Measurements from ENCODE around the gene TRPC4AP.
"Not testable (repeated sequence)": the region's sequence is repeated elsewhere in the genome, so short reads cannot be mapped to it uniquely, and the experiment has no call there.

TRPC4AP gene

DNA sequence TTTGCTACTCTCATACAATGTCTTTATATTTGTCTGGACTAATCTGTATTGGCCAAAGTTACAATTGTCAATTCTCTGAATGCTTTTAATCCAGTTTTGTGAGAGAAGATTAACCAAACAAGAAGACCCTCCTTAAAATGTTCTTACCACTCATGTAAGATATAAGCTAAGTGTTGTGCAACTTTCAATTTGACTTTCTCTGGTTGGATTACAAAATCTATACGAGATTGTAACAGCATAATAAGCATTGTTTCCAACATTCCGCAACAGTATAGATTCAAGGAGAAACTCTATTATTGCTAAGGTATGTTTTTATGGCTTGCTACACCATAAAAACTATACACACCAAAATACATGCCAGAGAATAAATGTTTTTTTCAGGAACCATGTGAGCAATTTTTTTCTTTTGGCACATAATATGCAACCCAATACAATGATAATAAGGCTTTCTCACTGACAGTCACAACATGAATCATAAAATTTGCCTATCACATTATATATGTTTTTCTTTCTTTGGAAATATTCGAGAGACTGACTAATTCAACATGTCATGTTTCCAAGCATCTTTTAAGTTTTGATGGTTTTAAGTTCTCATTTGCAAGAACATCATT, 12.2 kb upstream of the TRPC4AP start:
- DNase-seq, result no peak

DNA sequence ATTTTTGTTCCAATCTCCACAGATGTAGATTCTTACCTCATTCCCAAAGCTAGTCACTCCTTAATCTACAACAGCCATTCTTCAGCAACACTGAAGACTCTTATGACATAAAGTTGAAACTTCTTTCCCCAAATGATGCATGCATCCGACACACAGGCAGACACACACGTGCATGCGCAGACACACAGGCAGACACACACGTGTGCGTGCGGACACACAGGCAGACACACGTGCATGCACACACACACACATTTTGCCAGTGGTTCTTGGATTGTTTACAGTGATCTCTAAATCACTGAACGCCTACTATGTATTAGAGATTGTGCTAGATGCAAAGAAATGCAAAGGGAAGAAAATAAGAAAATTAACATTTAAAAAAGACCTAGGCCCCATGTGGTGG, 9.0 kb upstream of the TRPC4AP start:
- DNase-seq, result no peak

DNA sequence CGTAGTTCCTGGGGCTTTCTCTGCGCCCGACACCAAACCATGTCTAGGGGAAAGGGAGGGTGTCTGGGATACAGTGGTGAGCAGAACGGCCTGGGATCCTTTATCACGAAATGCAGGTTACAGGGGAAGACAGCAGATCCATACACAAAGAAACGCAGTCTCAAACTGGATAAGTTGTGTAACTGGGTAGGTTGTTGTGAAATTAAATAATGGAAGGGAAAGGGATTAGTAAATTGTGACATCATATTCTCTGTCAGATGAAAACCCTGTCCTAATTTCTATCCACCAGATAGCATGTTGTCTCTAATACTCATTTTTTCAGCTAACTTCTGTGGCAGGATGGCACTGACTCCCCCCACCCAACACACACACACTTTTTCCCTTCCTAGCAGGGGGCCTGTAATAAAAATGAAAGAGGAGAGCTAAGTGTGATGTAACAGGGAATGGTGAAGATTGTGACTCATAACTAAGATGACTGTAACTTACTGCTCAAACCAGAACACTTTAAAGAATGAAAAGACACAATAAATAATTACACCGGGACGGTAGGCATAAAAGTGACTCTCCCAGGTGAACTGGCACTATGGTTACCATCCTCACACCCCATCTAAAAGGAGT, 769 bp upstream of the TRPC4AP start:
- DNase-seq, result no peak

DNA sequence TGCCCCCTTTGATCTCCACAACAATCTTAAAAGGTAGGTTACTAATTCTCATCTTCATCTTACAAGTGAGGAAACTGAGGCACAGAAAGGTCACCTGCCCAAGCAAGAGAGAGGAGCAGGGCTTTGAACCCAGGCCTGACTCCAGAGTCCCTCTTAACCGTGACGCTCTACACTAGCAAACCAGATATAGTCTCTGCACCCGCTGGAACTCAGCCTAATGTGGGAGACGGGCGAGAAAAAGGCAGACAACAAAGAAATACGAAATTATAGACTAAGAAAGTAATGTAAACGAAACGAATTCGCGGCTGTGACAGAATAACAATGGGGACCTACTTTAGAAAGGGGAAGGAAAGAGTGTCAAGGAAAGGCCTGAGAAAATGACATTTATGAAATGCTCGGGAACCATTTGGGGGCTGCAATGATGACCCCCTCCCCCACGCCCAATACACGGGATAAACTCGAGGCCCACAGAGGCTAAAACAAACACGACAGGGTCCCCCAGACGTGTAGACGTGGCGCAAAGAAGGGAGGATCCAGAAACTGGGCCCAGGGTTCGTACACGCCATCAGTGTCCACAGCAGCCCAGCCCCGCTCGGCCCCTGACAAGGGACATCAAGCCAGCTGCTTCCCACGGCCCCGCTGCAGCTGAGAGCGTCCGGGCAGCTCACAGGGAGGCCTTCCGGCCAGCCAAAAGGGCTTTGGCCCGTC, 637 bp downstream of the TRPC4AP start:
- peak; percentile 30 for DNase-seq

DNA sequence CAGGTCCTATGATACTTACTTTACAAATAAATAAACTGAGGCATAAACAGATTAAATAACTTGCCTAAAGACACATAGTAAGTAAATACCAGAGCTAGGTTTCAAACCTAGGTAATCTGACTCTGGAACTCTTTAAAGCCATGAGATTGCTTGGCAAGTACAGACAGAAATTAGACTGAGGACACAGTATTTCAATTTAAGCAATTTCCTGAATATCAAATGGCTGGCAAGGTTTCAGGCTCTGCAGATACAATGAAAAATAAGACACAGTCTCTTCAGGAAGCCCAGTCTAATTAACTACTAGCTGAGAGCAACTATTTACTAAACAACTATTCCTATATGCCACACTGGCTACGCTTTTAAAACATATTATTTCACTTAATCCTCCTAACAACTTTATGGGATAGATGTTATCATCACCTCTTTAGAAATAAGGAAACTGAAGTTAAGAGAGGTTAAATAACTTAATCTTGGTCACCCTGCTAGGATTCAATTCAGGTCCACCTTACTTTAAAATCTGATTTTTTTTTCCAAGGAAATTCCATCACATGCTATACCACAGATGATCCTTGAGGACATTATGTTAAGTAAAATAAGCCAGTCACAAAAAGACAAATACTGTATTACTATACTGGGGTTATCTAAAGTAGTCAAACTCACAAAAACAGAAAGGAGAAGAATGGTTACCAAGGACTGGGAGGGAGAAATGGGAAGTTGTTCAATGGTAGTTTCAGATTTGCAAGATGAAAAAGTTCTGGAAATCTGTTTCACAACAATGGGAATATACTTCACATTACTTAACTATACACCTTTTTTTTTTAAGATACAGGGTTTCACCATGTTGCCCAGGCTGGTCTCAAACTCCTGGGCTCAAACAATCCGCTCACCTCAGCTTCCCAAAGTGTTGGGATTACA, 4.1 kb downstream of the TRPC4AP start:
- no peak for DNase-seq

DNA sequence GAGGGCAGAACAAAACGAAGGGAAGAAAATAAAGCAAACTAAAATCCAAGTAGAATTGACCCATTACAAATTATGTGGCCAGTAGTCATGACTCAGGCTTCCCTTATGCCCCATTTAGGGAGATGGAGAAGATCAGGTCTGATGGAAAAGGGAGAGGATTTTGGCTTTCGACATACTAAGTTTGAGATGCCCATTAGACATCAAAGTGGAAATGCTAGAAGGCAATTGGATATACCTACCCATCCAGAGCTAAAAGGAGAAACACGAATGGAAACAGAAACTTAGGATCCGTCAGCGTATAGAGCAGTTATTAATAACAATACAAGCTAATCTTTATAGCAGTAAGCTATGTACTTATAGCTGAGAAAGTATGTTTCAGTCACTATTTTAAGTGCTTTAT, 4.8 kb downstream of the TRPC4AP start:
- no peak for DNase-seq

DNA sequence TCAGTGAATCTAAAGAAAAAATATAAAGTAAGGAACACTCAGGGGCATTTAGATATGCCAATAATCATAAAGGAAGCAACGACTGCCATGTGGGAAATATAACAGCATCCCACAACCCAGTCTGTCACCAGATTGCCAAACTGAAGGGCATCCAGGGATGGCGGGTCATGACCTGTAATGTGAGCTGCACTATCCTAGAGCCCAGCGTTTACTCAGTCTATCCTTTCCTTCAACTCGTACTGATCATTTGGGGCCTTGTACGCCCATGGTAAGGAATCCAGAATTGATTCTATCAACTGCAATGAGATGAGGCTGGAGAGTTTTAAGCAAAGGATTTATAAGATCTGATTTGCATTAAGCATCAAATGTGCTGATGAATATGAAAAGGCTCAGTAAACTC, 5.3 kb downstream of the TRPC4AP start:
- no peak for DNase-seq

DNA sequence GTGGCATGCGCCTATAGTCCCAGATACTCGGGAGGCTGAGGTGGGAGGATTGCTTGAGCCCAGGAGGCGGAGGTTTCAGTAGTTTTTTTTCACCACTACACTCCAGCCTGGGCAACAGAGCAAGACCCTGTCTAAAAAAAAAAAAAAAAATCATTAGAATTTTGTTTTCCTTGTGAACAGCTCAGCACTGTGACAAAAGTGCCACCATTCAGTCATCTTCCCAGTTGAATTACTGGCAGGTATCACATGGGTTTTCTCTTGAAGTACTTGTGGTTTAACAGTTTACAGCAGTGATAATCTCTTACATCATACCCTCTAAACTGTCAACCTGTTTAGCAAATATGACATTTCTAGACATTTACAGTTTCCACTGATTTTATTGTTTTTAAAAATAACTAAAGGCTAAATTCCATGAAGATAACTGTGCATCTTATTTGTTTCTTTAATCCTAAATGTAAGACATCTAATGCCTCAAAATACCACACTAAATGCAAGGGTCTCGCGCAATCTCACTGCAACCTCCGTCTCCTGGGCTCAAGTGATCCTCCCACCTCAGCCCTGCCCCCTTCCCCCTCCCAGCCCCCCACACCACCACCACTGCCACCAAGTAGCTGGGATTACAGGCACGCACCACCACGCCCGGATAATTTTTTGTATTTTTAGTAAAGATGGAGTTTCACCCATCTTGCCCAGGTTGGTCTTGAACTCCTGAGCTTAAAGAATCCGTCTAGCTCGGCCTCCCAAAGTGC, 7.0 kb downstream of the TRPC4AP start:
- DNase-seq, result no peak

DNA sequence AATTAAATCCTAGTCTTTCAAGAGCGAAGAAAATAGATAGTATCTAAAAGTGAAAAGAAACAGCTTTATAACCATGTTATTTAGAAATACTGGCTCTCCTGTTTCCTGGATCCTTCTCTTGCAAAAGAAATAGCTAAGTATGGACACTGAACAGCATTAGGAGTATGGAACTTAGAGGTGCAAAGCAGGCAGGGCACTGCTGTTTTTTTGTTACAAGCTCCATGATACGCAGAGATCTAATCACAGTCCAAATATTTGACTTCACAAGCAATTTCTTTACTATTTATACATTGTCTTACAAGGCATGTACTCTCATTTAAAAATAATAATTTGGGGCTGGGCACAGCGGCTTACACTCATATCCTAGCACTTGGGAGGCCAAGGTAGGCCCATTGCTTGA, 7.6 kb downstream of the TRPC4AP start:
- no peak for DNase-seq

DNA sequence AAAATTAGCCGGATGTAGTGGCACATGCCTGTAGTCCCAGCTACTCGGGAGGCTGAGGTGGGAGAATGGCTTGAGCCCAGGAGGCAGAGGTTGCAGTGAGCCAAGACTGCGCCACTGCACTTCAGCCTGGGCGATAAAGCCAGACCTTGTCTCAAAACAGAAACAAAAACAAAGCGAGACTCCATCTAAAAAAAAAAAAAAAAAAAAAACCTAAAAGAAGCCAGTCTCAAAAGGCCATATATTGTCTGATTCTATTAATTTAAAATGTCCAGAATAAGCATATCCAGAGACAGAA, 12.3 kb downstream of the TRPC4AP start:
- not testable (repeated sequence) for DNase-seq

DNA sequence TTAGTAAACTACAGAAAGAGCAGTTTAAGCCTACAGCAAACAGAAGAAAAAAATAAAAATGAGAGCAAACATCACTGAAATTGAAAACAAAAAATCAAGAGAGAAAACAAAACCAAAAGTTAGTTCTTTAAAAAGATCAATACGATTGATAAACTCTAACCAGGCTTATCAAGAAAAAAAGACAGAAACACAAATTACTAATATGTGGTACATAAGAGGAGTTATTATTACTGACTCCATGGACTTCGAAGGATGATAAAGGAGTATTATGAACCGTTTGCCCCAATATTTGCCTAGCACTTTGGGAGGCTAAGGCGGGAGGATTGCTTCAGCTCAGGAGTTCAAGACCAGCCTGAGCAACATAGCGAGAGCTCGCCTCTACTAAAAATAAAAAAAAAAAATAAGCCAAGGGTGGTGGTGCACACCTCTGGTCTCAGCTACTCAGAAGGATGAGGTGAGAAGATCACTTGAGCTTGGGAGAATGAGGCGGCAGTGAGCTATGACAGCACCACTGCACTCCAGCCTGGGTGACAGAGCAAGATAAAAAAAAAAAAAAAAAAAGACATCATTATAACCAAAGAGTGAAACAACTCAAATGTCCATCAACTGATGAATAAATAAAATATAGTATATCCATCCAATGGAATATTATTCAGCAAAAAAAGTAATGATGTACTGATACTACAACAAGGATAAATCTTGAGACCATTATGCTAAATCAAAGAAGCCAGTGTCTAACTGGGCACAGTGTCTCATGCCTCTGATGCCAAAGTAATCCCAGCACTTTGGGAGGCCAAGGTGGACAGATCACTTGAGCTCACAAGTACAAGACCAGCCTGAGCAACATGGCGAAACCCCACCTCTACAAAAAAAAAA, 12.9 kb downstream of the TRPC4AP start:
- DNase-seq, result no peak

DNA sequence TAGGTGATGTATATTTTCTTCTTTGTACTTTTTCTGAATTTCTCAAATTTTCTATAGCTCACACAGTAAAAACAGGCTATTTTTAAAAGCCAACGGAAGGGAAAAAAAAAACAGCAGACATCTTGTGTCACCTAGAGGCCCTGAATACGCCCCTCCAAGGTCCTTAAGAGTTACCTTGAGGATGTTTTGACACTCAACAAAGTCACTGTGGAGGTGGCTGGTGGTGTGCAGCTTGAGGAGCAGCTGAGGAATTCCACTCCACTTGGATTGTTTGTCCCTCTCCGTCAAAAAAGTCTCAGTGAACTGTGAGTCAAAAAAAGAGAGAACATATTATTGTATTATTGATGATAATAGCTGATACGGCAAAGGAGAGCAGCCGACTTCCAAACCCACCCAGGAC, 14.7 kb downstream of the TRPC4AP start:
- no peak for DNase-seq

DNA sequence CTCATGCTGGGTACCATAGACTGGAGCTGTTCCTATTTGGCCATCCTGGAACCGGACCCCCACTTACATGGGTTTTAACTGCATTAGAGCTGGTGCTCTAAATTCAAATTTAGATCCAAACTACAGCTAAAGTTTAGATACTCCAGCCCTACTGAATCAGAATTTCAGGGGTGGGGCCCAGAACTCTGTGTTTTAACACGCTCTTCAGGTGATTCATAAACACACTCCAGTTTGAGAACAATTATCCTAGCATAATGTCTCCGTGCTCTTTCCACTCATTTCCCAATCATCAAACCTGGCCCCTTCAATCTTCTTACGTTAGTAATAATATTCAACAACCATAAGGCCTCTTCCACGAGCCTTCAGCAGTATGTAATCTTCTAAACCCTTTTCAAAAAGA, 15.3 kb downstream of the TRPC4AP start:
- DNase-seq, result no peak

DNA sequence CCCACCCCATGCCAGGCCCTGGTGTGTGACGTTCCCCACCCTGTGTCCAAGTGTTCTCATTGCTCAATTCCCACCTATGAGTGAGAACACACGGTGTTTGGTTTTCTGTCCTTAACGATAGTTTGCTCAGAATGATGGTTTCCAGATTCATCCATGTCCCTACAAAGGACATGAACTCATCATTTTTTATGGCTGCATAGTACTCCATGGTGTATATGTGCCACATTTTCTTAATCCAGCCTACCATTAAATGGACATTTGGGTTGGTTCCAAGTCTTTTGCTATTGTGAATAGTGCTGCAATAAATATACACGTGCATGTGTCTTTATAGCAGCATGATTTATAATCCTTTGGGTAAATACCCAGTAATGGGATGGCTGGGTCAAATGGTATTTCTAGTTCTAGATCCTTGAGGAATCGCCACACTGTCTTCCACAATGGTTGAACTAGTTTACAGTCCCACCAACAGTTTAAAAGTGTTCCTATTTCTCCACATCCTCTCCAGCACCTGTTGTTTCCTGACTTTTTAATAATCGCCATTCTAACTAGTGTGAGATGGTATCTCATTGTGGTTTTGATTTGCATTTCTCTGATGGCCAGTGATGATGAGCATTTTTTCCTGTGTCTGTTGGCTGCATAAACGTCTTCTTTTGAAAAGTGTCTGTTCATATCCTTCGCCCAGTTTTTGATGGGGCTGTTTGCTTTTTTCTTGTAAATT, 21.0 kb downstream of the TRPC4AP start:
- DNase-seq, result not testable (repeated sequence)

DNA sequence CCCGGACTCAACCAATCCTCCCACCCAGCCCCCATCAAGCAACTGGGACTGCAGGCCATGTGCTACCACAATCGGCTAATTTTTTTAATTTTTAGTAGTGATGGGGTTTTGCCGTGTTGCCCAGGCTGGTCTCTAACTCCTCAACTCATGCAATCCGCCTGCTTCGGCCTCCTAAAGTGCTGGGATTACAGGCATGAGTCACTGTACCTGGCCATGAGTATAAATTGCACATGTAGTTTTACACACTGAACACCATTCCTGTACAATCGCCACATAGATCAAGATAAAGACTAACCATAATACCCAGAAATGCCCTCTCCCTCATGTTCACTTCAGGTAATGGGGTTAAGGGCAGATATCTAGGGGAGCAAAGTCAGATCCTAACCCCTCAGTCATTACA, 26.4 kb downstream of the TRPC4AP start:
- no peak for DNase-seq

DNA sequence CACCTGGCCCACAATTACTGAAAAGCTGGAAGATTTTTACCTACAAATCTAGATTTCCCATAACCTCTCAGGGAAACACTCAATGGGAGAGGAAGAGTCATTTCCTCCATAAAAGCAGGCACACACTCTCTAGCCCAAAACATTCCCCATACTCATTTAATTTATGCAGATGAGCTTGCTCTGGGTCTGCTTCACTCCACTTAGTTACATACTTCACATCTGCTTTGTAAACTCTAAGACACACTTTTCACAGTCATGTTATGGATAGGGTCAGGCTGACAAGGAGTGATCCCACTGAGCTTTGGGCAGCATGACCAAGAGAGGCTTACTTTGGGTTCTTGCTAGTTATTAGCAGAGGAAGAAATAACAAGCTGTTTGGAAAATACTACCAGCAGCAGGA, 27.4 kb downstream of the TRPC4AP start:
- DNase-seq, result no peak

DNA sequence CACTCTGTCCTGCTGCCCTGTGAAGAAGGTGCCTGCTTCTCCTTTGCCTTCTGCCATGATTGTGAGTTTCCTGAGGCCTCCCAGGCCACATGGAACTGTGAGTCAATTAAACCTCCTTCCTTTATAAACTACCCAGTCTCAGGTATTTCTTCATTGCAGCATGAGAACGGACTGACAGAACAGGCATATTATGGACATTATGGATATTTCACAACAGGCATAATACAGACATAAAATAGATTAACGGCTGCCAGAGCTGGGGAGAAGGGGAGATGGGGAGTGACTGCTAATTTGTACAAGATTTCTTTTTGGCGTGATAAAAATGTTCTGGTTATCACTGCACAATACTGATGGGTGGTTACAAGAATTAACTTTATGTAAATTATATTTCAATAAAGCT, 29.4 kb downstream of the TRPC4AP start:
- no peak for DNase-seq

DNA sequence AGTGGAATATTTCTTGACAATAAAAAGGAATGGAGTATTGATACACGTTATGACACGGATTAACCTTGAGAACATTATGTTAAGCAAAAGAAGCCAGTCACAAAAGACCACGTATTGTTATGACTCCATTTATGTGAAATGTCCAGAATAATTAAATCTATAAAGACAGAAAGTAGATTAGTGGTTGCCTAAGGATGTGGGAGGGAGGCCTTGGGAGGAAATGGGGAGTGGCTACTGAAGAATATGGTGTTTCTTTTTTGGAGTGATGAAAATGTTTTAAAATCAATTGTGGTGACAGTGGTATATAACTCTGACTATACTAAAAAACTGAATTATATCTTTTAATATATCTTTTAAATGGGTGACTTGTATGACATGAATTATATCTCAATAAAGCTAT, 30.1 kb downstream of the TRPC4AP start:
- DNase-seq, result no peak

DNA sequence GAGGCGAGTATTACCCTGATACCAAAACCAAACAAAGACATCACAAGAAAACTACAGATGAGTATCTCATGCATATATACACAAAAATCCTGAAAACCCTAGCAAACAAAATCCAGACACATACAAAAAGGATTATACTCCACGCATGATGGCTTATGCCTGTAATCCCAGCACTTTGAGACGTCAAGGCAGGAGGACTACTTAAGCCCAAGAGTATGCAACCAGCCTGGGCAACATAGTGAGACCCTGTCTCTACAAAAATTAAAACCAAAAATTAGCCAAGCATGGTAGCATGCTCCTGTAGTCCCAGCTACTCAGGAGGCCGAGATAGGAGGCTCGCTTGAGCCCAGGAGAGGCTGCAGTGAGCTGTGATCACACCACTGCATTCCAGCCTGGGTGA, 32.4 kb downstream of the TRPC4AP start:
- DNase-seq, result no peak

DNA sequence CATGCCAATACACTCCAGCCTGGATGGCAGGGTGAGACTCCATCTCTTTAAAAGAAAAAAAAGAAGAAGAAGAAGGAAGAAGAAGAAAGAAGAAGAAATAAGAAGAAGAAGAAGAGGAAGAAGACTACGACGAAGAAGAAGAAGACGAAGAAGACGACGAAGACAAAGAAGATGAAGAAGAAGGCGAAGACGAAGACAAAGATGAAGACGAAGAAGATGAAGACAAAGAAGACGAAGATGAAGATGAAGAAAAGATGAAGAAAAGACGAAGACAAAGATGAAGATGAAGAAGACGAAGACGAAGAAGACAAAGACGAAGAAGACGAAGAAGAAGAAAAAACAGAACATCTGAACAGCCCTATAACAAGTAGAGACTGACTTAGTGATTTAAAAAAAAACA, 33.0 kb downstream of the TRPC4AP start:
- no peak for DNase-seq

DNA sequence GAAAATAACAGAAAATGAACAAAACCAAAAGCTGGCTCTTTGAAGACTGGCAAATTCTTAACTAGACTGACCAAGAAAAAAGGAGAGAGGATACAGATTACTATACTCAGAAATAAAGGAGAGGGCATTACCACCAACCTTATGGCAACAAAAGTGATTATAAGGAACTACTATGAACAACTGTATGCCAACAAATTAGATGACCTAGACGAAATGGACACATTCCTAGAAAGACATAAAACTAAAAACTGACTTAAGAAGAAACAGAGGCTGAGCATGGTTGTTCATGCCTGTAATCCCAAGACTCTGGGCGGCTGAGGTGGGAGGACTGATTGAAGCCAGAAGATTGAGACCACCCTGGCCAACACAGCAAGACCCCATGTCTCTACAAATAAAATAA, 33.5 kb downstream of the TRPC4AP start:
- DNase-seq, result no peak
